Fibroblast of skin of left biceps (primary cell): Measurements from ENCODE around the gene MAP2K5.

Source experiments
- DNase-seq, 2 experiments: peaks; one replicate each; pipeline ENCODE4 v3.0.0-alpha.2; 2013; ENCODE audit warnings: low read depth in 2 of 2

MAP2K5 gene

GRCh38 chr15:67723294-67724024 is 181.0 kb downstream of the MAP2K5 start:
- DNase-seq, result no peak

GRCh38 chr15:67724691-67725375 is 182.3 kb downstream of the MAP2K5 start:
- DNase-seq, result no peak

- DNase-seq, result no peak
Observed at GRCh38 chr15:67730135-67730534, 187.6 kb downstream of the MAP2K5 start.

DNA sequence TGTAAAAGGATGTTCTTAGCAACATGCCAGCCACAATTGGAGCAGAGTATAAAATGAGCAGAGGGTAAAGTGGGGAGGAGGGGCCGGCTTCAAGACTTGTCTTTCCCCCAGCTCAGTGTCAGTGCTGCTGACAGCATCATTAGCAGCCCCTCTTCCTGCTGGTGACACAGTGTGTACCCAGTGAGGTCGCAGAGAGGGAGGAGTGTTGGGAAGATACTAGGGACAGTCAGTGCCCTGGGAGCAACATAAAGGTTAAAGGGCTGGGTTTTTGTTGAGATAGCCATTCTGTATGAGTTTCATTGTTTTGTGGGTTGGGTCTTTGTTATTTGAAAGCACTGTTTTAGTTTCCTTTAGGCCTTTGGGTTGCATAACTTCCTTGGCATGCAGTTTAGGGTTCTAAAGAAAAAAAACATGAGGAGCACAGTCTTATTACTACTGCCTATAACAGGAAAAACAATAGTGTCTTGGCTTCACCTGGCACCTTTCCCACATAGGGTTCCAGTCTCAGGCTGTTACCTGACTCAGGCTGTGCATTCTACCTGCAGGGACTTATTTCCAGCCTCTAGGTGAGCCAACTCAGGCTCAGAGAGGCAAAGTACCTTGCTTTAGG is 188.7 kb downstream of the MAP2K5 start:
- no peak for DNase-seq

GRCh38 chr15:67732164-67732563 is 189.7 kb downstream of the MAP2K5 start:
- DNase-seq, result no peak

GRCh38 chr15:67732671-67733374 is 190.3 kb downstream of the MAP2K5 start:
- DNase-seq, result no peak

- no peak for DNase-seq
Observed at GRCh38 chr15:67735896-67736295, 193.4 kb downstream of the MAP2K5 start.

- no peak for DNase-seq
Observed at GRCh38 chr15:67736810-67737209, 194.3 kb downstream of the MAP2K5 start.

GRCh38 chr15:67738056-67738455 is 195.6 kb downstream of the MAP2K5 start:
- DNase-seq, result no peak

DNA sequence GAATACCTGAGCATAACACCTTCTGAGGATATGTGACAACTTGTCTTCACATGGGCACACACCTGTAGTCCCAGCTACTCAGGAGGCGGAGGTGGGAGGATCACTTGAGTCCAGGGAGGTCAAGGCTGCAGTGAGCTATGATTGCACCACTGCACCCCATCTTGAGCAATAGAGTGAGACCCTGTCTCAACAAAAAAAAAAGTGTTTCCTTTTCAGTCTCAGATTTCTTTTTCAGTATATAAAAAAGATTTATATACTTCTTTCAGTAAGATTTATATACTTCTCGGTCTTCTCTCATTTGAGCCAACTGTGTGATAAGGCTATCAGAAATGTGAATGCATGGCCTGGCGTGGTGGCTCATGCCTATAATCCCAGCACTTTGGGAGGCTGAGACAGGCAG is 197.9 kb downstream of the MAP2K5 start:
- DNase-seq, result no peak

- no peak for DNase-seq
Observed at GRCh38 chr15:67741308-67741707, 198.8 kb downstream of the MAP2K5 start.

GRCh38 chr15:67743558-67743957 is 201.1 kb downstream of the MAP2K5 start:
- no peak for DNase-seq

DNA sequence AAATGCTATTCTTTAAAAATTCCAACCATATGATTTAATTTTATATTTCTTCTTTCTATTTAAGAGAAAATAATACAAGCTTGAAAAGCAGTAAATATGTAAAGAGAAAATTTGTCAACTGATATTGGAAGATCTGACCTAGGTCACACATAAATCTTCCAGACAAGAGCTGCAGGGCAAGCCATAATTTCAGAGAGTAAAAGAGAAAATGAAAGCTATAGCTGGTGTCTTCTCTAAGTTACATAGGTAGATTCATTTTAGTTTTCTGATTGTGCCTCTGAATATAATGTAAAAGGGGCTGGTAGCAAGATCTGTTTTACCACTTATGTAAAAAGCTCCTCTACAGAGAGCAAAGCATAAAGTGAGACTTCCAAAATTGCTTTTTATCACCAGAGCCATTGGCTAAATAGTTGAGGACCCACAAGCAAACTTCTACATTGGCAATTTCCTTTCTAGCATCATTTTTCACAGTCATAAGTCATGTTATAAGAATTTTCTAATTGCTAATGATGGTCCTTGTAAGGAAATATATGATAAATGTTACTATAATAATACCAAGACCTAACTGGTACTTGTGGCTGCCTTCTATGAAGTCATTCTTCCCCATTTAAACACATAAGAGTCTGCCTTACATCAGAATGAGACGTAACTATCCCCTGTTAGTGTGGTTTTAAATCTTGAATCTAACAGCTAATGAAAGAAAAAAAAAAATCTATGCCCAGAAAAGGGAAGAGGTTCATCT is 202.0 kb downstream of the MAP2K5 start:
- peak in 1 of 2 experiments; percentile 23 for DNase-seq

- DNase-seq, result peak in 1 of 2 experiments; percentile 9
Observed at GRCh38 chr15:67745073-67746006, 202.8 kb downstream of the MAP2K5 start.

DNA sequence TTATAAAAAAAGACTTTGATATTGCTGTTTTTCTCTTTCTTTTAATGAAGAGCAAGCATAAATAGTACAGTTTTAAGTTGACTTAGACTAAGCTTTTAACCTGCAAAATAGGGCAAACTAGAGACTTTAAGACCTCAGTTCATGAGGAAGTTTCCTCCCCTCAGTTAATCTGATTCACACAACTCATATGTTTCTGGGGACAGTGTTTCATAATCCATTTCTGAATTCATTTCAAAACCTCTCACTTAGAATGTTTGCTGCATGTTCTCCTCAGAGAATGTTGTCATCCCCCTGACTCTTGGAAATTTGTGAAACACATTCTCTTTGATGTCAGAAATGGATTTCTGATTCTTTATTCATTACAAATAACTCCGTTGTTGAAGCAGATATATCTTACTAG is 203.5 kb downstream of the MAP2K5 start:
- DNase-seq, result peak; percentile 39 to 57

DNA sequence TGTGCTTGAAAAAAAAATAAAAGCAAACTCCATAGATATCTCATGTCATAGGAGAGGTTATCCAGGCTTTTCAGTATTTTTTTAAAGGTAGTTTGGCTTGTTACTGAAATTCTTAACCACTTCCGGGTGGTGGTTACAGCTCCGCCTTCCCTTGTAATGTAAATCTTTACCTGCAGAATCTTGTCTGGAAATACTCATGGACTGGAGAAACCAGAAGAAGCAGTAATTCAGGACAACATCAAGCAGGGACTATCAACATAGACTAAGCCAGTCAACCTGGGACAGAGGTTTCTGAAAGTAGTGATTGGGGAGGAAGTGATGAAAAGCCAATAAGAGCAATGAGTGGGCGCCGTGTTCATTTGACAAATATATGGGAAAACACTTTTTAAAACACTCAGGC is 203.9 kb downstream of the MAP2K5 start:
- no peak for DNase-seq

GRCh38 chr15:67747921-67748320 is 205.4 kb downstream of the MAP2K5 start:
- no peak for DNase-seq

DNA sequence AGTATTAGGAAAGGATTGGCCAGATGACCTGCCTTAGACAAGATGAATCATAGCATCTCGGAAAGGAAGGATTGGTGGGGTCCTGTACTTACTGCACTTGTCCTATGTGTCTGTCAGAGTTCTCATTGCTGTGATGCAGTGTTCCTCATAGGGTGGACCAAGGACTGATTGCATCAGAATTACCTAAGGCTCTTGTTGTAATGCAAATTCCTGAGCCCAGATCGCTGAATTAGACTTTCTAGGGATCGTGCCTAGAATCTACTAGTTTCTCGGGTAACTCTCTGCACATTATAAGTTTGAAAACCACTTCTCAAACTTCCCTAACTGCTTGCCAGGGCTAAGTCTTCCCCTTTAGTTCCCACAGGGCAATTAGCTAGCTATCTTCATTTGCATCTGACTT is 207.9 kb downstream of the MAP2K5 start:
- DNase-seq, result no peak

DNA sequence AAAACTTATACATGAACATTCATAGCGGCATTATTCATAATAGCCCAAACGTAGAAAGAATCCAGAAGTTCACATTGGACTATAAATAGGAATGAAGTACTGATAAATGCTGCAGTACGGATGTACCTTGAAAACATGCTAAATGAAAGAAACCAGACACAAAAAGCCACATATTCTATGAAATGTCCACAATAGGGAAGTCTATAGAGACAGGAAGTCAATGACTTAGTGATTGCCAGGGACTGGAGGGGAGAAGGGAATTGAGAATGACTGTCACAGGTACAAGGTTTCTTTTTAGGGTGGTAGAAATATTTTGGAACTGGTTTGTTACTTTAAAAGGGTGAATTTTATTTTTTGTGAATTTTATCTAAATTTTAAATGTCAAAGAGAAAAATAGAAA is 211.4 kb downstream of the MAP2K5 start:
- DNase-seq, result no peak

GRCh38 chr15:67755264-67755663 is 212.8 kb downstream of the MAP2K5 start:
- no peak for DNase-seq

DNA sequence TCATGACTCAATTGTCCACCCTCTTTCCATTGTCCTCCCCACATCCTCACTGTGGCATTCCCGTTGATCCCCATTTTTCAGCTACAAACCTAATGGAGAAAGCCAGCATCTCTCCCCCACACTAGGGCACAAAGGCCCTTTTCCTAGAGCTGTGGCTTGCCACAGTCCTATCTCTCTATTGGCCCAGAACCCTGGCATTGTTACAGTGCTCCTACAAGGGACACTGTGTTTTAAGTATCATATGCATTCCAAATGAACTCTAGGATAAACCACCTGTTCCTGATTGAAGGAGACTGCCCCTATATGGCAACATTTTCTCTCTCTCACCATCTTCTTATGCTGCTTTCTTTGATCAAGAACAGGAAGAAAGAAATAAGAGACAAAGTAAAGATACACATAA is 213.4 kb downstream of the MAP2K5 start:
- no peak for DNase-seq
